ENCODE results near the gene FBXO33.

The FBXO33 gene, protein sequence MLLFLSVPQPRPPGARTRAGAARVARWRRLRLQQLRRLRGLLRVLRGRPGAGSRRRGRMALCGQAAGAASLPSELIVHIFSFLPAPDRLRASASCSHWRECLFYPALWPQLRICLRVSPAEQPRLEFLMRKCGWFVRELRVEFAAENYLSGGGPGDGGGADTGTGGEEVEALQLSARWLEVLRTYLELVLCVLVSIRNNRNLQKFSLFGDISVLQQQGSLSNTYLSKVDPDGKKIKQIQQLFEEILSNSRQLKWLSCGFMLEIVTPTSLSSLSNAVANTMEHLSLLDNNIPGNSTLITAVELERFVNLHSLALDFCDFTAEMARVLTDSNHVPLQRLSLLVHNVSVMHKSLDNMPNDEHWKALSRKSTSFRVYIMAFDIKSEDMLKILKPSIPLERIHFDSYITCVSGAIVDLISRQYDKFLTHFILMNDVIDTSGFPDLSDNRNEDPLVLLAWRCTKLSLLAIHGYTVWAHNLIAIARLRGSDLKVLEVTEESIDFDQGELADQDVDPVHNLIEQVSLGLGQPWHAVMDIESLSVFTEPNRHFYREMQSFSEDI

GRCh38 chr14:39432179-39432618 is at the start of gene FBXO33:
Gene FBXO33 (minus strand): TSS chr14:39432433. CDS start chr14:39432162, 271 bp downstream.
- peak; percentile 96 for DNase-seq

DNA sequence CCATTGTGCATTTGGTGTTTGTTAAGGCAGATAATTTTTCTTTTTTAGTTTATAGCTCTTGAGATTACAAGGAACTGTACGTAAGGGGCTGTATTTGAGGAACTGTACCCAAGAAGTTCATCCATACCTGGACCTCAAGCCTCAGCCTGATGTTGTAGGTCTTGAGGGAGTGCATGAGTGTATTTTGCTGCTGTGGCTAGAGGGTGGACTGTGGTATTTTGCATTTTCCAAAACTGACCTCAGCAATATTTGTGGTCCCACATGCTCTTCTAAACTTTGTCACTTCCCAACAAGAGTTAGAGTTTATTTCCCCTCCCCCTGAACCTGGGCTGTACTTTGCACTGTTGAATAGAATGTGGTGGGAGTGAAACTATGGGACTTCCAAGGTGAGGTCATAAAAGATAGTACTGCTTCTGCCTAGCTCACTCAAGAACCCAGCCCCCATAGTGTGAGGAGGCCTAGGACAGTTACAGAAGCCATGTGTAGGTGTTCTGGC is 42.2 kb upstream of the FBXO33 start:
- no peak for DNase-seq

DNA sequence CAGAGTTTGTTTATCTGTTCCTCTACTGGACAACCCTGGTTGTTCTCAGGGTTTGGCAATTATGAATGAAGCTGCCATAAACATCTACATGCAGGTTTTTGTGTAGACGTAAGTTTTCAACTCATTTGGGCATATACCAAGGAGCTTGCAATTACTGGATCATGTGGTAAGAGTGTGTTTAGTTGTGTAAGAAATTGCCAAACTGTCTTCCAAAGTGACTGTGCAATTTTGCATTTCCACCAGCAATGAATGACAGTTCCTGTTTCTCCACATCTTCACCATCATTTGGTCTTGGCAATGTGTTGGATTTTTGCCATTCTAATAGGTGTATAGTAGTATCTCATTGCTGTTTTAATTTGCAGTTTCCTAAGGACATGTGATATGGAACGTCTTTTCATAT is 39.8 kb upstream of the FBXO33 start:
- no peak for DNase-seq

GRCh38 chr14:39469094-39469710 is 37.0 kb upstream of the FBXO33 start:
- no peak for DNase-seq

GRCh38 chr14:39467889-39468524 is 35.8 kb upstream of the FBXO33 start:
- peak; percentile 32 for DNase-seq

GRCh38 chr14:39459795-39460478 is 27.7 kb upstream of the FBXO33 start:
- no peak for DNase-seq

GRCh38 chr14:39456702-39457250 is 24.5 kb upstream of the FBXO33 start:
- DNase-seq: no peak

DNA sequence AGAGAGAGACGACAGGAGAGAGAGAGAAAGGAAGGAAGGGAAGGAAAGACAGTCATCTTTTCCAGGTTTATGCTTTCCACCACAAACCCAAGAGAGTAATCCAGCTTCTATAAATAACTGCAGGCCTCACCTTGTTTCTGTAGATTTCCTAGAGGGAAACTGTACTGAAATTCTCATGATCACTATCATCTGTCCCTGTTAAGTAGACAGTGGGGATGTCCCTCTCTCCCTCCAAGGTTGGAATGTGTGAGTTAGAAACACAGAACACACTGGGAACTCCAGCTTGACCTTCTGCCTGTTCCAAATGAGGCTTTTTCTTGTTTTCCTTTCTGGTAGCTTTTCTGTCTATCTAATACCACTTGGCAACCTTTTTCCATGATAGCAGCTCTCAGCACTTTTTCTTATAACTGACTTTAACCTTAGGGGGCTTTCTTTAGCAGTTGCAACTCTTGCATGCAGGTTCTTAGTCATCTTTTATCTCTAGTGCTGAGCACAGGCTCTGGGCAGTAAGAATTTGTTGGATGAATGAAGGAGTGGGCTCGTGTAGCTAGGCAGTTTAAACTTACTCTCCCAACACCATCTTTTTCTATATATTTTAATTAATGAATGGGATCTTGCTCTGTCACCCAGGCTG is 22.8 kb upstream of the FBXO33 start:
- DNase-seq: no peak

GRCh38 chr14:39452680-39453079 is 20.4 kb upstream of the FBXO33 start:
- no peak for DNase-seq

DNA sequence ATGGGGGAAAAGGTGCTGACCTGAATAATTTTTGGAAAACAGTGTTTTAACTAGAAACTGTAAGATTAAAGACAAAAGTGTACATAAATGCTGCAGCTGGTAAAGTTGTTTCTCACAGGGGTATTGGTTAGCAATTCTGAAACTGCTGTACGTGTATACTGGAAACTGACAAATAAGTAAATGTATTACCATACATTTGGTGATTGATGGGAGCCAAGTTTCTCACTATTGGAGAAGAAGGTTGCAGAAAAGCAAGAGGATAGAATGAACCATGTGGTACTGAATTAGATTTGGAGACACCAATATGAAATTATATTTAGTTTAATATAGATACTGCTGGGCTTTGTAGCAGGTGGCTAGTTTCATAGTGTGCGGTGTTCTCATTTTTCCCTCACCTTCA is 19.6 kb upstream of the FBXO33 start:
- no peak for DNase-seq

DNA sequence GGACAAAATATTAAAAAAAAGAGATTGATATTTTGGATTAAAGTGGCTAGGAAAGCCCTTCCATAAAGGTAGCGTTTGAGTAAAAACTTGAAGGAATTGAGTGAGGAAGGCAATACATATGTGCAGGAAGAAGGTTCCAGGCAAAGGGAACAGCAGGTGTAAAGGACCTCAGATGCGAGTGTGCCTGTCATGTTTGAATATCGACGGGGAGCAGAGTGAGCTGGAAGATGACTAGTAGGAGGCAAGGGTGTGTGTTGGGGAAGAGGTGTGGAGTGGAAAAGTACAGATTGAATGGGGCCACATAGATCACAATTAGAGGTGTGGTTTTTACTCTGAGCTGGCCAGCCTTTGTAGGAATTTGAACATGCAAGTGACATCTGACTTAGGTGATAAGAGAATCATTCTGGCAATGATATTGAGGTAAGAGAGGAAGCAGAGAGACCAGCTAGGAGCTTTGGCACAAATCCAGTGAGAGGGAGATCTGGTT is 15.0 kb upstream of the FBXO33 start:
- DNase-seq: no peak

DNA sequence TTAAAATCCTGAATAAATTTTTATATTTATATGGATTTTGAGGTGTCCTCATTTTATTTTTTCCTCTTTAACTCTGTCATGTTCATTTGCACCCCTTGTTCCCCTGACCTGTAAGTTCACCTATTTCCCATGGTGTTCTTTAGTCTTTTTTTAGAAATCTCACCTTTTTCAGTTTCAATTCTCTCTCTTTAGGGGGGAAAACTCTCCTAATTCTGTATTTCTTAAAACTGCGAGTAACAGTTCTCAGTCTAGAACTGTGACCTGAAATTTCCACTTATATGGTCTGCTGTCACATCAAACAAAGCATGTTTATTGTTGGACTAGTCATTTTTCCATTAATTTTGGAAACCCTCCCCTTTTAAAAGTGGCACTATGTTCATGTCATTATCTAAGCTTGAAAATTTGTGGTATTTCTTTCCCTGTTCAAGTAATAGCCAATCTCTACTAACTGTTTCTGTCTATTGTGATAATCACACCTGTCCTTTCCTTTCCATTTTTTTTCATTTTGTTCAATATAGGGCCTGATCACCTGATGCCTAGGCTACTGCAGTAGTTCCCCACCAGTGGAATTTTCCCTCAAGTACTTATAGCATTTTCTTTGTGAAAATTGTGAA is 14.0 kb upstream of the FBXO33 start:
- no peak for DNase-seq

- no peak for DNase-seq
Observed at GRCh38 chr14:39442293-39442692, 10.1 kb upstream of the FBXO33 start.

DNA sequence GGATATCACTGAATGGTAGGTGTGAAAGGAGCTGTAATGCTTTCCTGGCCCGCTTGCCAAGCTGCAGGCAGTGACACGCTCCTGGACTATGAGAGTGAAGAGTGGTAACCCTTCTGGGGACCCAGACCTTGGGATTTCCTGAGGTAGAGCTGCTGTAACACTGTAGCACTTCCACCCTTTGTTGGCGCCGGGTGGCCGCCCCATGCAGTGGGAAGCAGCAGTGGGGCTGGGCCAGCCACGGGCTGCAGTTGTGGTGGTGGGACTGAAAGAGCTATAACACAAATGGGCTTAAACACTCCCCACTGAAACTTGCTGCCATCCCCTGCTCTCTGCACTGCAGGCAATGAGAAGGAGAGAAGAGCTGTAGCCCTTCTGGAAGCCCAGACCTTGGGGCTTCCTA is 9.6 kb upstream of the FBXO33 start:
- no peak for DNase-seq

DNA sequence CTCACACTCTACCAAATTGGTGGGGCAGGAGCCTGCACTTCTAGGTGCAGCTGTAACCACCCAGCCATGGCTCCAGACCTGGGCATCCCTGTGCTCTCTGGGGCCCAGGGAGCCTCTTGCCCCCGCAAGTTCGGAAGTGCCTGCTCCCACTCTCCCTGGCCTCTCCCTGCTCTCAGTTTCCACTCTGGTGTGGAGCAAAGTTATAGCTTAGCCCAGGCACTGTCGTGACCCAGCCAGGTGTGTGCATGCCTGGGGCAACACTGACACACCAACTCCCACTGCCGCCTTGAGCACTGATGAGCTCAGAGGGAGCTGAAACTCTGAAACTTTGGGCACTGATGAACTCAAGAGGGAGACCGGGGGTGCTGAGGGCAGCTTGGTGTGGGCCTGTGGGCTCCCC is 8.7 kb upstream of the FBXO33 start:
- no peak for DNase-seq

DNA sequence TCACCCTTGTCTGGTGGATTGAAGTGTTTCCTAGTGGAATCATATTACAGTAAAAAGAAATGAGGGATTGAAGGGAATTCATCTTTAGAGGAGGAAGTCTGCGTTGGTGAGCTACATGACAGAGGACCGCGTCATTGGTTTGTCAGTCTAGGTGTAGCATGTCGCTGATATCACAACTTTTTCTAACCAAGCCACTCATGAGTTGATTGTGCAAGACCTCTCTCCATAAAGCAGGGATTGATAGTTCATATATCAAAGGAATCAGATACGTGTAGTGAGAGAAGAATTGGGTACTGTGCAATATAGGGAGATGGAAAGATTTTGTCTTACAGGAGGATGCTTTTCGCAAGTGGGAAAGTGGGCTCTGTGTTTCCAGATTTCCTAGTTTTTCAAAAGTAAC is 3.0 kb upstream of the FBXO33 start:
- DNase-seq: no peak

GRCh38 chr14:39434401-39434800 is 2.2 kb upstream of the FBXO33 start:
- DNase-seq: no peak

- DNase-seq: no peak
Observed at GRCh38 chr14:39433452-39433813, 1.2 kb upstream of the FBXO33 start.

DNA sequence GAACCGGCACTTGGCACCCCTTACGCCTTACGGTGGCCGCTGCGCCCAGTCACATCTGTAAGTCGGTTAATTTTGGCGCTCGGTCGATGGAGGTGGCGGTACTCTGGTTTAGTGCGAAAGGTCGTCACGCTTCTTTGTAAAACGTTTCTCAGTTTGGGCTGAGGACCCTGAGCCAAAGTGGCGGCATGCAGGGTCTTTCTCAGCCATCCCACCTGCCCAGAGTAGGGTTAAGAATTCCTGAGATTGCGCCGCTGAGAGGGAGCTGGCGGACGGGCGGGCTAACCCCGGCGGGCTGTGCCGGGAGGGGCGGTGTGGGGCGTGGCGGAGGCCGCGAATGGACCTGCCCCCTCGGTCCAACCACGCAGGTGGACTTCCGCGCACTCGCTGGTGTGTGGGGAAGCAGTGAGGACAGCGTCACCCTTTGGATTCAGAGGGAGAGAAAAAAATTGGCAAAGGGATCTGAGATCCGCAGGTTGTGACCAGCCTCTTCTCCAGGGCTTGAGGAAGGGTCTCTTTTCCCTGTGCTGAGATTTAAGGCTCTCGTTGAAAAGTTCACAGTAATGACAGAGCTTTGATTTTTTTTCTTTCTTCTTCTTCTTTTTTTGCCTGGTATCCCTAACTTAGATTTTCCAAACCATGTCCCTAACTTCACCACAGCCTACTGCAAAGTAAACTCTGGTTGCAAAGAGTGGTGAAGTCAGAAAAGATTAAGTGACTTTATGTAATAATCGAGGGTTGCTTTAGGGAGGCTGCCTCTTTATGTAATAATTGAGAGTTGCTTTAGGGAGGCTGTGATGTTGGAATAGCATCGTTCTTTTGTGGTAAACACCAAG is 602 bp upstream of the FBXO33 start:
- DNase-seq: peak; percentile 9

DNA sequence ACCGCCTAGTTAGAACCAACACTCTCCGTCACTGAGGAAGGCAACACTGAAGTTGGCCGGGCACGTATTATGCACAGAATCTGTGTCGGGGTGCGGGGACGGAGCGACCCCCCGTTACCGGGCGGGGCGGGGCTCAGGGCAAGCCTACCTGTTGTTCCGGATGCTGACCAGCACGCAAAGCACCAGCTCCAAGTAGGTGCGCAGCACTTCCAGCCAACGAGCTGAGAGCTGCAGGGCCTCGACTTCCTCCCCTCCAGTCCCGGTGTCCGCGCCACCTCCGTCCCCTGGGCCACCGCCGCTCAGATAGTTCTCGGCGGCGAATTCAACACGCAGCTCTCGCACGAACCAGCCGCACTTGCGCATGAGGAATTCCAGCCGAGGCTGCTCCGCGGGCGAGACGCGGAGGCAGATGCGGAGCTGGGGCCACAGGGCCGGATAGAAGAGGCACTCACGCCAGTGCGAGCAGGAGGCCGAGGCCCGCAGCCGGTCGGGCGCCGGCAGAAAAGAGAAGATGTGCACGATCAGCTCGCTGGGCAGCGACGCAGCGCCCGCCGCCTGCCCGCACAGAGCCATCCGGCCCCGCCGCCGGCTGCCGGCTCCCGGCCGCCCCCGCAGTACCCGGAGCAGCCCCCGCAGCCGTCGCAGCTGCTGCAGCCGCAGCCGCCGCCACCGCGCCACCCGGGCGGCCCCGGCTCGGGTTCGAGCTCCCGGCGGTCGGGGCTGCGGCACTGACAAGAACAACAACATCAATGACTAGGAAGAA is 636 bp downstream of the FBXO33 start:
- DNase-seq: peak; percentile 34

Data from fibroblast of skin of right quadriceps (primary cell).